HG03045 (cell line): ENCODE measurements around the gene ALDH1A1.
"Not testable (repeated sequence)": the region's sequence is repeated elsewhere in the genome, so short reads cannot be mapped to it uniquely, and the experiment has no call there.

Experiments used
- ATAC-seq: cut with Tn5 transposase; IDR thresholded peaks from one replicate; pipeline ENCODE4 v1.9.1; 2021; ENCODE audit warnings: mild to moderate bottlenecking, moderate library complexity; ENCODE audit not compliant: unreplicated experiment

The ALDH1A1 gene

GRCh38 chr9:72862788-72863187 is 90.1 kb downstream of the ALDH1A1 start:
- not testable (repeated sequence) for ATAC-seq

- ATAC-seq: no peak
Measured at GRCh38 chr9:72858089-72858912, 94.6 kb downstream of the ALDH1A1 start.

GRCh38 chr9:72857624-72857996 is 95.2 kb downstream of the ALDH1A1 start:
- ATAC-seq: no peak

- no peak for ATAC-seq
Measured at GRCh38 chr9:72856972-72857623, 95.8 kb downstream of the ALDH1A1 start.

DNA sequence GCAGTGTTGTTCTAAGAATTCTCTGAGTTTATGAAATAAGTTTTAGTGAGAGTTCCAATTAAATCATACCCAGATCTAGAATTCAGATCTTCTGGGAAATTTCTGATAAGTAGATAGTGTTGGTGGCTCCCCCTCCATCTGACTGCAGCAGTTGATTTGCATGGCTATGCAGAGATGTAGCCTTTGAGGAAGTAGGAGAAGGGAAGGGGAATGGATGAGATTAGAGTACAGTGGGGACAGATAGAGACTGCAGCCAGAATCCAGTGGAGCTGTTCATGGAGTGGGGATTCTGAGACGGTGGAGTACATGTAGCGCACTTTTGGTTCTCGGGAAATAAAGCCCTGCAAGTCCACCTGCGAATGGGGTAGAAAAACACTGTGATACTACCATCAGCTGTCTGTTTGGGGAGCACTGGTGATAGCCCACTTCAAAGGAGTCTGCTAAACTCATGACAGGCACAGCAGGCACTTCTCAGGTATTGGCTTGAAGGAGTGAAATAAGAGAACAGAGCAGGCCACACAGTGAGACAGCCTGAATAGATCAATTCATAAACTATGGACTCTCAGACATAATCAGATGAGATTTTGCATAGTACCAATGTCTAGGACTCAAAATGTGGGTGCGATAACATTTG is 96.8 kb downstream of the ALDH1A1 start:
- no peak for ATAC-seq

GRCh38 chr9:72855321-72855720 is 97.5 kb downstream of the ALDH1A1 start:
- ATAC-seq: no peak
